Right lobe of liver (tissue), 6 donors: ENCODE data around the gene MRPL36. TPM values are rescaled to one million over a fixed set of nuclear protein-coding genes. Genes with fewer than 3 reads are reported as not detected.

Experiments used
- ATAC-seq, 4 donors: fragments of 200-7000 bp; cut with Tn5 transposase; one replicate each; pipeline ENCODE4 v1.9.1; 2020; ENCODE audit warnings: mild to moderate bottlenecking in 4 of 4, moderate library complexity in 4 of 4
- DNase-seq, 3 donors: peaks; one replicate each; pipeline ENCODE4 v3.0.0-alpha.2; 2020
- H3K27ac ChIP-seq, 3 donors: fragments of 200-600 bp; one replicate each; pipeline ENCODE4 v1.8.0; 2022
- H3K27me3 ChIP-seq, 2 donors: fragments of 200-600 bp; one replicate each; pipeline ENCODE4 v1.8.0; 2022
- H3K36me3 ChIP-seq, 4 donors: fragments of 200-600 bp; sonication (generic) in 1 of 4; one replicate each; pipeline versions ENCODE4 v1.5.1 to v1.8.0; 2017 to 2022; ENCODE audit warnings: control low read depth in 1 of 4
- H3K4me1 ChIP-seq, 4 donors: fragments of 200-600 bp; sonication (generic) in 1 of 4; one replicate each; pipeline versions ENCODE4 v1.5.1 to v1.8.0; 2017 to 2022; ENCODE audit warnings: control low read depth in 1 of 4
- H3K4me3 ChIP-seq, 3 donors: fragments of 200-600 bp; one replicate each; pipeline ENCODE4 v1.8.0; 2022
- H3K9me3 ChIP-seq, 4 donors: fragments of 200-600 bp; sonication (generic) in 1 of 4; one replicate each; pipeline versions ENCODE4 v1.5.1 to v1.8.0; 2017 to 2022; ENCODE audit warnings: control low read depth in 1 of 4
- CTCF ChIP-seq, 4 donors: fragments of 200-600 bp in 3 of 4; fragments of 450-650 bp in 1 of 4; IDR thresholded peaks; one replicate each; pipeline versions ENCODE4 v1.5.1 to v1.8.0; 2016 to 2022; ENCODE audit warnings: antibody characterized with exemption in 4 of 4, mild to moderate bottlenecking in 2 of 4
- POLR2A ChIP-seq: fragments of 450-650 bp; IDR thresholded peaks from one replicate; pipeline ENCODE4 v1.6.1; 2017; ENCODE audit warnings: antibody characterized with exemption, mild to moderate bottlenecking
- WGBS: methylation state at CpG from one replicate; pipeline ENCODE4 v1.1.6; 2018; ENCODE audit warnings: low coverage, low lambda C conversion rate; ENCODE audit not compliant: insufficient coverage; ENCODE audit errors: missing lambda C conversion rate; 5-methylcytosine and 5-hydroxymethylcytosine counted together
- intact Hi-C, 2 donors: fragments of 100-400 bp; cut with DNase I; formaldehyde crosslinking; loops; one replicate each; pipeline versions ENCODE4 v1.11.2 to v1.14.1; 2022
- total RNA-seq, 6 experiments: library from RNA; depleted of rRNA in 2 of 6; stranded (reverse); fragments of >200 nt in 2 of 6; fragmentation: NEBNext Ultra II Directional in 3 of 6; extraction: Animal tissue kit (Norgen Biotek cat#: 25700) in 3 of 6; gene quantifications; one replicate each; pipeline versions ENCODE4 v1.1.0 to v1.2.4, GENCODE V29; 2016 to 2023
- donor health status: DM: no; HTN: yes; CAD: no.
- donor health status: DM: no; HTN: no; CAD: no.
- donor health status: DM: no; HTN: no; CAD: no.
- donor health status: DM: no; HTN: yes; CAD: no.
- donor health status: DM: no; HTN: yes; CAD: no.

Gene MRPL36
- total RNA-seq, 6 experiments from 2014 or later, result 30.7 to 40.0 (median 35.5) TPM

- ATAC-seq (peak in 1 of 4 donors; percentile 40), DNase-seq (peak in 1 of 3 donors; percentile 46)
- no peaks in the 10 kb centered on the region for H3K4me1 ChIP-seq
- intact Hi-C loops, result no loop called here
- H3K36me3 ChIP-seq, result no peaks in the 10 kb centered on the region
- H3K4me3 ChIP-seq, result no peak overlapping the region
- 40% methylated on average over 5 of the region's 31 CpGs for WGBS
- no peaks in the 10 kb centered on the region for H3K9me3 ChIP-seq
- TF ChIP-seq POLR2A (no peak), CTCF (IDR thresholded peaks at IDR 0.05) (no peak)
- H3K27ac ChIP-seq, result no peak overlapping the region
- H3K27me3 ChIP-seq, result no peaks in the 10 kb centered on the region
Observed at GRCh38 chr5:1840741-1841521, 41.3 kb upstream of the MRPL36 start.

GRCh38 chr5:1840071-1840547 lies 40.5 kb upstream of the MRPL36 start:
- Histone ChIP-seq H3K9me3 (no peaks in the 10 kb centered on the region), H3K27ac (no peak overlapping the region), H3K27me3 (no peaks in the 10 kb centered on the region), H3K36me3 (no peaks in the 10 kb centered on the region), H3K4me1 (no peaks in the 10 kb centered on the region), H3K4me3 (no peak overlapping the region)
- intact Hi-C loops, result no loop called here
- peak in 1 of 3 donors; percentile 40 for DNase-seq
- no peak for TF ChIP-seq POLR2A
- whole genome bisulfite sequencing, result 77% methylated on average over 5 of the region's 20 CpGs
- no peak for ATAC-seq

- Histone ChIP-seq H3K4me3 (no peak overlapping the region), H3K27ac (no peak overlapping the region), H3K36me3 (no peaks in the 10 kb centered on the region), H3K9me3 (no peaks in the 10 kb centered on the region), H3K4me1 (no peaks in the 10 kb centered on the region), H3K27me3 (no peaks in the 10 kb centered on the region)
- no peak for ATAC-seq
- TF ChIP-seq CTCF (IDR thresholded peaks at IDR 0.05) (no peak), POLR2A (no peak)
- intact Hi-C loops, result no loop called here
- peak in 1 of 3 donors; percentile 22 for DNase-seq
- WGBS, result 74% methylated on average over 5 of the region's 9 CpGs
Observed at GRCh38 chr5:1838013-1838412, 38.4 kb upstream of the MRPL36 start.

- ATAC-seq, result peak in 2 of 4 donors; percentile 5 to 69
- intact Hi-C loops, result no loop called here
- H3K27ac ChIP-seq, result no peak overlapping the region
- H3K9me3 ChIP-seq, result no peaks in the 10 kb centered on the region
- H3K36me3 ChIP-seq, result no peaks in the 10 kb centered on the region
- no peak for TF ChIP-seq POLR2A
- TF ChIP-seq CTCF (IDR thresholded peaks at IDR 0.05), result no peak
- DNase-seq, result peak in 1 of 3 donors; percentile 62
- no peak overlapping the region for H3K4me3 ChIP-seq
- no peaks in the 10 kb centered on the region for H3K27me3 ChIP-seq
- WGBS, result 13% methylated on average over 3 of the region's 32 CpGs
- H3K4me1 ChIP-seq, result no peaks in the 10 kb centered on the region
Observed at GRCh38 chr5:1836891-1837880, 37.5 kb upstream of the MRPL36 start.
